AG10803 (cell line): ENCODE data around the gene PEX6.
"Not testable (repeated sequence)": the region's sequence is repeated elsewhere in the genome, so short reads cannot be mapped to it uniquely, and the experiment has no call there.

Source experiments
- DNase-seq: peaks from one replicate; pipeline ENCODE4 v3.0.0; 2010; ENCODE audit warnings: low read depth
- H3K4me3 ChIP-seq: 2 replicates; pipeline ENCODE4 v1.5.1; 2011; ENCODE audit warnings: mild to moderate bottlenecking, low read length, control low read depth
- CTCF ChIP-seq: conservative IDR thresholded peaks from 2 replicates; pipeline ENCODE4 v1.5.1; 2011; ENCODE audit warnings: mild to moderate bottlenecking, low read length, control low read depth, inconsistent platforms

The PEX6 gene

GRCh38 chr6:43012364-43012763 lies 33.4 kb upstream of the PEX6 start:
- TF ChIP-seq CTCF, result no peak
- DNase-seq, result no peak
- peak overlapping the region; percentile 77 for H3K4me3 ChIP-seq

- no peak for DNase-seq
- no peak for TF ChIP-seq CTCF
- no peak overlapping the region for H3K4me3 ChIP-seq
Observed at GRCh38 chr6:43011207-43011606, 32.2 kb upstream of the PEX6 start.

GRCh38 chr6:43009124-43009523 lies 30.1 kb upstream of the PEX6 start:
- no peak overlapping the region for H3K4me3 ChIP-seq
- DNase-seq, result peak; percentile 40
- TF ChIP-seq CTCF, result peak; percentile 54

- no peak for TF ChIP-seq CTCF
- no peak for DNase-seq
Observed at GRCh38 chr6:43007126-43007525, 28.1 kb upstream of the PEX6 start.

GRCh38 chr6:43006251-43006650 lies 27.3 kb upstream of the PEX6 start:
- TF ChIP-seq CTCF, result no peak
- H3K4me3 ChIP-seq, result no peak overlapping the region
- DNase-seq, result no peak

More at GRCh38 chr6:43007126-43007525, 28.1 kb upstream of the PEX6 start:
- no peak overlapping the region for H3K4me3 ChIP-seq

GRCh38 chr6:43005844-43006243 lies 26.9 kb upstream of the PEX6 start:
- DNase-seq, result no peak
- TF ChIP-seq CTCF, result no peak

GRCh38 chr6:43001843-43002242 lies 22.9 kb upstream of the PEX6 start:
- H3K4me3 ChIP-seq, result no peak overlapping the region
- TF ChIP-seq CTCF, result no peak
- DNase-seq, result no peak

More at GRCh38 chr6:43005844-43006243, 26.9 kb upstream of the PEX6 start:
- no peak overlapping the region for H3K4me3 ChIP-seq

GRCh38 chr6:42998205-42998604 lies 19.2 kb upstream of the PEX6 start:
- DNase-seq, H3K4me3 ChIP-seq: not testable (repeated sequence)
